Fibroblast of upper back skin (primary cell): ENCODE data around the gene CCDC182.
A peak's percentile ranks its signal among the peaks of the same experiment; 100 is the strongest.

Experiments
- DNase-seq: peaks from one replicate; pipeline ENCODE4 v3.0.0-alpha.2; 2013

The CCDC182 gene

DNA sequence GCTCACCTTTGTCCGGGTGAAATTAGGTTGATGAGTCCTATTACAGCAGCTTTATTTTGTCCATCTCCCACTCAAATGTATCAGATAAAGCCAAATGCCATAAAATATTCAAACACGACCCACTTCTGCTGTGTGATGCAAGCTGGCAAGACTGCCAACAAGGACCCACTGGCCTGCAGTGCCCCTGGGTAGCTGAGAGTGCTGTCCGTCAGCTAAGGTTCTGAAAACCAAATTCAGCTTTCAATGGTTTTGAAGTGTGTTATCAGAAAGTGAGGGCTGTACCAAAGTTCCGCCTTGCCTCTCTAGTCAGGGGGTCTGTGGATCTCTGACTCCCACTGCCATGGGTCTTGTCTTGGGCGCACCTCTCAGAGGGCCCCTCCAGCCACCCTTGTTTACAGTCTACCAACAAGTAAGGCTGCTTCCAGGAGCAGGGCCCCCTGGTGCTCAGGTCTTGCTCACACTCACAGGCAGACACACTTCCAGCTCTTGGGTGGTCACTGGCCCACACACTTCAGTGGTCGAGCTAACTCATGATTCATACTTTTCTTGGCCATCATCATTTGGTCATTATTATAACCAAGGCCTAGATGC is 10.5 kb upstream of the CCDC182 start:
- no peak for DNase-seq

DNA sequence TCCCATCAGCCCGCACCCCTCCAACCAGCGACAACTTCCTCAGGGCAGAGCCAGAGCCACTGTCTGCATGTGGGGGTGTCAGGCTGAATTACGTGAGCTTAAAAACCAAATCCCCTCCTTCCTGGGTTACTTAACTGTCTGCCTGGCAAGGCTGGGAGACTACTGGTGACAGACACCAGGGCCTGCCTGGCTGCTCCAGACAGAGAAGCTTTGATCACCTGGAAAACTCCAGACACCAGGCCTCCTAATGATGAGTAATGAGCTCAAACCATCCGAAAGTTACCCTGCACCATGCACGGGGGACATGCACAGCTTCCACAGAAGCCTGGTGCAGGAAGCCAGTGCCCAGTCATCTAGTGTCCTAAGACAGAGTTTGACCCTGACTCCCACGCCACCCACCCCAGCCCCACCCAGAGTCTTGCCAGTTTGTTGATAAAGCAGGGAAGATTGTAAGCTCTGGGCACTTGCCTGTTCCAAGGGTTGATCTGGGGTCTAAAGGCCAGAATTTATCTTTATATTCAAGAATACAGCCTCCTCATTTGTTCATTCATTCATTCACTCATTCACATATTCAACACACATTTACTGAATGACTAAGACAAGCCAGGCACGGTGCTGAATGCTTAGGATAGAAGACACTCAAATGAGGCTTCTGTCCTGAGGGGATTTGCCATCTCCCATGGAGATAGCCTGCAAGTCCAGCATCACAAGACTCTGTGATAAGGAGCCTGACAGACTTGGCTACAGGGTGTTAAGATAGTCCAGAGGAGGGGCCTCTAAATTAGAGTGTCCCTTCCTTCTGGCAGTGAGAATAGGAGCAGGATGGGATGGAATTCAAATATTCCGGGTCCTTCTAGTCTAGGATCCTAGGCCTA is 7.2 kb upstream of the CCDC182 start:
- no peak for DNase-seq

DNA sequence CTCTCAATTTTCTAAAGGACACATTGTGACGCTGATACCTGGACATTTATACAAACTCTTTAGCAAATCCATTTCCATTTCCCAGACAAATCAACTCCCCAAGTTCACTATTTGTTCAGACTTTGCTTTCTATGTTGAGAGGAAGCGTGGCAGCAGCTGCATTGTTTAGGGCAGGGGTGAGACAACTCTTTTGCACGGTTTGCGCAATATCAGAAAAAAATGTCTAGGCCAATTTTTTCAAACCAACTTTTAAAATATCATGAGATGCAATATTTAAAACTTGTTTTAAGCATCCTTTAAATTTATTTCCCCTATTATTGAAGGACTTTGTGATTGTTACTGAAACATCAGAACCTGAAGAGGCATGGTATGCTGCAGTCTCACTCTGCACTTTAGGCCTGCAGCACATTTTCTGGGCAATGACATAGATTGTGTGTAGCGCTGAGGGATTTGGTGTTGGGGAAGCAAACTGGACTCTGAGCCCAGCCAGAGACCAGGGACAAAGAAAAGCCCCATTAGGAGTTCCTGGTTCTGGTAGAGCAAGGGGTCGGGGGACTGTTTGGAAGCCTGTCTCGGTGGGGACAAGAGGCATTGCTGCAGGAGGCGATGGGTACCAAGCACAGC is 6.4 kb upstream of the CCDC182 start:
- DNase-seq: no peak

GRCh38 chr17:57750895-57751294 is 5.8 kb upstream of the CCDC182 start:
- no peak for DNase-seq

DNA sequence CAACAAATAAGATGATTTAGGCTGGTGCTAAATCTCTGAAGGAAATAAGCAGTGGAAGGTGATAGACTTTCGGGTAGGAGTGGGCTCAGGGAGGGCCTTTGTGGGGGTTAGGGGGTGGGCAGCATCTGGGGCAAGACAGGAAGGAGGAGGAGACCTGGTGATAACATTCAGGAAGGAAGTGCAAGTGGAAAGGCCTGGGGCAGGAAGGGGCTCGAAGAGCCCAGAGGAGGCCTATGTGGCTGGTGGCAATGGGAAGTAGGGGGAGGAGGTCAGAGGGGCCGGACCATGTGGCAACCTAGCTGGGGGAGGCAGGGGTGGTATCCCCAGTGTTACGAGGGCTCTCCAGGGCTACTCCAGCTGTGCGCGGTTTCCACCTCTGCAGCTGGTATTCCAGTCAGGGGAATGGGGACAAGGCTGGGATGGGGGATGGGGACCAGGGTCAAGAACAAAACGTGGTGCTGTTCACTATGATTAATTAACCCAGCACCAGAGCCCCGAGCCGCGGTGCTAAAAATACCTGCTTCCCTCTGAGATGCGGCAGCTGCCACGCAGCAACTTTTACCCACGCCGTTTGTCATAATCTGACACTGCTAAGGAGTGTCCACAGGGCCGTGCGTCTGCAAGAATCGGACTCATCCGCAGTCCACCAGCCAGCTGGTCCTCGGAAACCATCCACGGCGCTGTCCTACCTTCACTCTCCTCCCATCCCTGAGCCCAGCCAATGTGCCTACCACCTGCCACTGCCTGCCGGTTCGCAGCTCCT is 5.2 kb upstream of the CCDC182 start:
- no peak for DNase-seq

GRCh38 chr17:57749701-57750100 is 4.6 kb upstream of the CCDC182 start:
- no peak for DNase-seq

DNA sequence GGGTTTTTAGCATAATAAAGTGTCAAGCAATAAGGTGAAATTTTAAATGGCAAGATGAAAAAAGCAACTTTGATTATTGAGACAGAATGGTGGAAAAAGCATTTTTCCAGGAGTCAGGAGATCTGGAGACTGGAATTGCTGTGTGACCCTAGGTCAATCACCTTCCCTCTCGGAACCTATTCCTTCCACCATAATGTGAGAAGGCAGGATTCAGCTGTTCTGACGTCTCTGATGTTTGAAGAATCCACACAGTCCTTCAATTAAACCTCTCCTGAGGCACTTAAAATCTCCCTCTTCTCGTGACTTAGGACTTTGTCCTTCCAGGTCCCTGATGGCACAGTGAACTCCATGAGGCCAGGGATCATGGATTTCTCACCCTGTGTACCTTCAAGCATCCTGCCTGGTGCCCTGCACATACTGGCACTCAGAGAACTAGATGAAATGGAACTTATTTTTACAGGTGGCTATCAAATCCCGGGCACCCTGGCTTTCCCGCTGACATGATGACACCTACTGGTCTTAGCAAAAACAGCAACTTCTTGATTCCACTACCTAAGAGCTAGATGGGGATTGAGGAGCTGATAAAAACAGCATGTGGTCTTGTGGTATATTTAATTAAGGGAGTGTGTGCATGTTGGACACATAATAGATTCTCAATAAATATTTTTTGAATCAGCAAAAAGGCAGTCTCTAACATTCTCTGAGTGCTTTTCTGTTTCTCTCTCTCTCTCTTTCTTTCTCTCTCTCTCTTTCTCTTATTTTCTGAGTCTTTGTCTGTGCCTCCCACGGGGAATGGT is 2.3 kb upstream of the CCDC182 start:
- DNase-seq: peak; percentile 60

- no peak for DNase-seq
Measured at GRCh38 chr17:57746221-57746620, 1.1 kb upstream of the CCDC182 start.

- no peak for DNase-seq
Measured at GRCh38 chr17:57744195-57745170, 616 bp downstream of the CCDC182 start.

DNA sequence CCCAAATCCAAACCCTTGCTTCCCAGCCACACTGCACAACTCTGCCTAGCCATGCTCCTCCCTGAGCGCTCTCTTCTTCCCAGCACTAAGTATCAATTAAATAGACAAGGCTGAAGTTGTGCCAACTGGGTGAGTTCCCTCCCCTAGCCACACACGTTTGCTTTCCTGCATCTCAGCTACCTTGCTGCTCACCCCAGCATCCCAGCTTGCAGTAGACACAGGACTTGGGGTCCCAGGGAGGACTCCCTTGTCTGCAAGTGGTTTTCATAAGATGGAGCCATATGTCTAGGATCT is 4.9 kb downstream of the CCDC182 start:
- DNase-seq: no peak

GRCh38 chr17:57739402-57740234 is 5.5 kb downstream of the CCDC182 start:
- DNase-seq: no peak

- DNase-seq: no peak
Measured at GRCh38 chr17:57737450-57737849, 7.6 kb downstream of the CCDC182 start.

DNA sequence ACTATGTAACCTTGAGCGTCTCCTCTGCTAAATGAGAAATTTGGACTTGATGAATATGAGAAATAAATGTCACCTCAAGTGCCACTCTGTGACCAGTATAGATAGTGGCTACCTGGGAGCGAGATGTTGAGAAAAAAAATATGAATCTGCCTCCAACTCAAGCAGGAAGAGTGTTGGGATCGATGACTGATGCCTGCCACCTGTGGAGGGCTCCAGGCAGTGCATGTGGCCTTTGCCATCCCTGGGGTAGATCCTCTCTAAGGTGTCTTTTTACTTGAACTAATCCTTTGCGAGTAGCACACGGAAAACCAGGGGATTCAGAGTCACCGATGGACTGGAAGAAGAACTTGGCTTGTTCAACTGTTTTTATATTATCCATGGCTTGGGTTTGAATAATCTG is 9.4 kb downstream of the CCDC182 start:
- DNase-seq: no peak

- no peak for DNase-seq
Measured at GRCh38 chr17:57735230-57735629, 9.9 kb downstream of the CCDC182 start.

- no peak for DNase-seq
Measured at GRCh38 chr17:57733085-57733484, 12.0 kb downstream of the CCDC182 start.

DNA sequence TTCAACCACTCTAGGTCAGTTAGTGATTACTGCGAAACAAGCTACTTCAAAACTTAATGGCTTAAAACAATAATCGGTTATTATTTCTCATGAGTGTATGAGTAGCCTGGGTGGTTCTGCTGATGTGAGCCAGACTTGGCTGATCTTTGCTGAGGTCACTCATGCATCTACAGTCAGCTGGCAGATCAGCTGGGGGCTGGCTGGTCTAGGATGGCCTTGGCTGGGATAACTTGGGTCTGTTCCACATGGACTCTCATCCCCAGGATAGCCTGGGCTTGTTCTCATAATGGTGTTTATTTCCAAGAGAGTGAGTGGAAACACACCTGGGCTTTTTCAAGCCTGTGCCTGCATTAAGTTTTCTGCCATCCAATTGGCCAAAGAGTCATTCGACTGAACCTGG is 13.0 kb downstream of the CCDC182 start:
- DNase-seq: no peak

DNA sequence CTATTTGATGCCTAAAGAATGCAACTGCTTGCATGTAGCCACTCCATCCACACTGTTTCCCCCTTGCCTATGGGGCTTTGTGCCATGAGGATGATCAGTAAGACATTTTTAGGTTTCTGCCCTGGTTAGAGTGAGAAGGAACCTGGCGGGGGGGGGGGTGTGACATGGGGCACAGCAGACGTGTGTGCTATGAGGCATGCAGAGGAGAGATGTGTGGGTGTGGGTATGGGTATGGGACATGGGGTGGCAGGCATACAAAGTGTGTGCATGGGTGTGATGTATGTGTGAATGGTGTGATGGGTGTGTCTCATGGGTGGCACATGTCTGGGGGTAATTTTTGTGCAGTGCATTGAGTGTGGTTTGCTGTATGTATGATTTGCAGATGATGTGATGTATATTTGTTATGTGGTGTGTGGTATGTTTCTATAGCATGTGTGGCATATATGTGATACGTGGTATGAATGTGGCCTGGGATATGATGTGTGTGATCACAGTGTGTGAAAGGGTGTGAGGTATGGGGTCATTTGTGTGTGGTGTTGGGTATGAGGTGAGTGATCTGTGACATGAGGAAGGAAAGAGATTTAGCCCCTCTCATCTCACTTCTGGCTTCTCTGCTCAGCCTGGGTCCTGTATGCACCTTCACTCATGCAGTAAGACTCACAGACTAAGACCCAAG is 14.9 kb downstream of the CCDC182 start:
- no peak for DNase-seq

- no peak for DNase-seq
Measured at GRCh38 chr17:57727630-57728175, 17.4 kb downstream of the CCDC182 start.

DNA sequence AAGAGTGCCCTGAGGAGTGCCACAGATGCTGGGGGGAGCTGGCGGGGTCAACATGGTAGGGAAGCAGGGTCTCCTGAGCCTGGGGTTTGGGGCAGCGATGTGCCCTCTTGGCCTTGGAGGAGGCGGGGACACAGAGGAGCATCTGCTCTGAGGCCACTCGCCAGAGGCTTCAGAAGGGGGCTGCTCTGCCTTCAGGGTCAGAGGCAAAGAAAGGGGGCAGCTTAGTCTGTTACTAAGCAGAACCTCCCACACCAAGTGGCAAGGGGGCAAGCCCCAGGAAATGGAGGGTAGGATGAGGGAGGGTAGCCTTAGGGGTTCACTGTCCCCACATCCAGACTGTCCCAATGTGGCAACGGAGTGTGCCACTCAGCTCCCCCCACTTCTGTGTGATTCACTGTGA is 18.3 kb downstream of the CCDC182 start:
- no peak for DNase-seq
